DMS79 (cell line): Measurements from ENCODE around the gene EXD3.
"Not testable (repeated sequence)": the region's sequence is repeated elsewhere in the genome, so short reads cannot be mapped to it uniquely, and the experiment has no call there.

Experiments used
- DNase-seq: peaks from one replicate; lab custom pipeline; 2025; lab: John Stamatoyannopoulos, UW

Gene EXD3

GRCh38 chr9:137271696-137272076 lies 151.3 kb downstream of the EXD3 start:
- DNase-seq = no peak

- DNase-seq = no peak
Measured at GRCh38 chr9:137270929-137271695, 151.8 kb downstream of the EXD3 start.

- DNase-seq = no peak
Measured at GRCh38 chr9:137269231-137269772, 153.7 kb downstream of the EXD3 start.

GRCh38 chr9:137268538-137269201 lies 154.3 kb downstream of the EXD3 start:
- no peak for DNase-seq

- DNase-seq = no peak
Measured at GRCh38 chr9:137267933-137268355, 155.0 kb downstream of the EXD3 start.

GRCh38 chr9:137266585-137267453 lies 156.1 kb downstream of the EXD3 start:
- no peak for DNase-seq

- no peak for DNase-seq
Measured at GRCh38 chr9:137266162-137266527, 156.8 kb downstream of the EXD3 start.

GRCh38 chr9:137265496-137266161 lies 157.3 kb downstream of the EXD3 start:
- no peak for DNase-seq

GRCh38 chr9:137264067-137264466 lies 158.9 kb downstream of the EXD3 start:
- no peak for DNase-seq

- DNase-seq = no peak
Measured at GRCh38 chr9:137263506-137263905, 159.5 kb downstream of the EXD3 start.

GRCh38 chr9:137262909-137263285 lies 160.1 kb downstream of the EXD3 start:
- no peak for DNase-seq

- DNase-seq = not testable (repeated sequence)
Measured at GRCh38 chr9:137262173-137262908, 160.6 kb downstream of the EXD3 start.
